ENCODE results near the gene TMEM54. TPM values are rescaled to one million over a fixed set of nuclear protein-coding genes. Genes with fewer than 3 reads are reported as not detected.

The TMEM54 gene
- total RNA-seq, 1 experiment from 2014 or later = 61.5 TPM

DNA sequence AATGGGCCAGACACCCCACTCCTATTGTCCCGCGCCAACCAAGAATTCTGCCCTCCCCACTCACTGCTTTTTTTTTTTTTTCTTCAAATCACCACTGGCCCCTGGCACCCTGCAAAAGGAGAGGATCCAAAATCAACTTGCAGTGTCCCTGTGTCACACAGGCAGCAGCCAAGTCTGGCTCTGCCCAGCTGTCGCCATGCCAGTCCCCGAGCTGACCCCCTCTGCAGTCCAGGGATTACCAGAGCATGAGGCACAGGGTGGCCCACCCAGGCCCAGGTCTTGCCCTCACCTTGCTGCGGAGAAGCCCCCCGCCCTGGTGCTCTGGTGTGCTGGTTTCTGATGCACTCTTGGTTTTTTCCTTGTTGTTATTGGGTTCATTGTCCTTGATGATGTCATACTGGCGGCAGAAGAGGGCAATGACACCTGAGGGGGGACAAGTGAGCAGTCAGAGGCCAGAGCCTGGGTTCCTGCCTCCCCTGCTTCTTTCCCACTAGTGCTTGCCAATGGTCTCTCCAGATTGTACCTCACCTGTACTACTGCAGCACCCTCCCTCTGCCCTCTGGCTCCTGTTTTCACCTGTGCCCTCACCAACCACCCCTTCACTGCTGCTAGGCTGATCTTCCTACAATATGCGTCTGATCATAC is 36.7 kb downstream of the TMEM54 start:
- Histone ChIP-seq H3K4me3 (ENCODE audit: low read depth in 2 of 2, low read length in 2 of 2) (no peak overlapping the region), H3K9me3 (ENCODE audit: control insufficient read depth, insufficient read depth, low read depth, low read length) (no peaks in the 10 kb centered on the region), H3K36me3 (ENCODE audit: control insufficient read depth, insufficient read depth, low read length) (peaks cover 2% of the 10 kb centered on the region; the same call in 1 of the 2 replicates), H3K4me1 (ENCODE audit: control insufficient read depth, insufficient read depth, low read length) (no peaks in the 10 kb centered on the region), H3K27ac (ENCODE audit: low read length) (no peak overlapping the region), H3K27me3 (ENCODE audit: control insufficient read depth, insufficient read depth, low read length) (no peaks in the 10 kb centered on the region)
- BruUV-seq (replicated peaks) = no TSS peak
- TF ChIP-seq POLR2AphosphoS5 (IDR thresholded peaks at IDR 0.05; ENCODE audit: low read depth, low read length) (no peak), SIN3A (IDR thresholded peaks at IDR 0.05; ENCODE audit: borderline replicate concordance, insufficient read depth, low read depth, low read length) (no peak), TCF7L2 (IDR thresholded peaks at IDR 0.05; ENCODE audit: low read depth, low read length) (no peak)
- TF ChIP-seq, protein P1, sequence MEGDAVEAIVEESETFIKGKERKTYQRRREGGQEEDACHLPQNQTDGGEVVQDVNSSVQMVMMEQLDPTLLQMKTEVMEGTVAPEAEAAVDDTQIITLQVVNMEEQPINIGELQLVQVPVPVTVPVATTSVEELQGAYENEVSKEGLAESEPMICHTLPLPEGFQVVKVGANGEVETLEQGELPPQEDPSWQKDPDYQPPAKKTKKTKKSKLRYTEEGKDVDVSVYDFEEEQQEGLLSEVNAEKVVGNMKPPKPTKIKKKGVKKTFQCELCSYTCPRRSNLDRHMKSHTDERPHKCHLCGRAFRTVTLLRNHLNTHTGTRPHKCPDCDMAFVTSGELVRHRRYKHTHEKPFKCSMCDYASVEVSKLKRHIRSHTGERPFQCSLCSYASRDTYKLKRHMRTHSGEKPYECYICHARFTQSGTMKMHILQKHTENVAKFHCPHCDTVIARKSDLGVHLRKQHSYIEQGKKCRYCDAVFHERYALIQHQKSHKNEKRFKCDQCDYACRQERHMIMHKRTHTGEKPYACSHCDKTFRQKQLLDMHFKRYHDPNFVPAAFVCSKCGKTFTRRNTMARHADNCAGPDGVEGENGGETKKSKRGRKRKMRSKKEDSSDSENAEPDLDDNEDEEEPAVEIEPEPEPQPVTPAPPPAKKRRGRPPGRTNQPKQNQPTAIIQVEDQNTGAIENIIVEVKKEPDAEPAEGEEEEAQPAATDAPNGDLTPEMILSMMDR (IDR thresholded peaks at IDR 0.05) = no peak
- TF ChIP-seq, protein P2, sequence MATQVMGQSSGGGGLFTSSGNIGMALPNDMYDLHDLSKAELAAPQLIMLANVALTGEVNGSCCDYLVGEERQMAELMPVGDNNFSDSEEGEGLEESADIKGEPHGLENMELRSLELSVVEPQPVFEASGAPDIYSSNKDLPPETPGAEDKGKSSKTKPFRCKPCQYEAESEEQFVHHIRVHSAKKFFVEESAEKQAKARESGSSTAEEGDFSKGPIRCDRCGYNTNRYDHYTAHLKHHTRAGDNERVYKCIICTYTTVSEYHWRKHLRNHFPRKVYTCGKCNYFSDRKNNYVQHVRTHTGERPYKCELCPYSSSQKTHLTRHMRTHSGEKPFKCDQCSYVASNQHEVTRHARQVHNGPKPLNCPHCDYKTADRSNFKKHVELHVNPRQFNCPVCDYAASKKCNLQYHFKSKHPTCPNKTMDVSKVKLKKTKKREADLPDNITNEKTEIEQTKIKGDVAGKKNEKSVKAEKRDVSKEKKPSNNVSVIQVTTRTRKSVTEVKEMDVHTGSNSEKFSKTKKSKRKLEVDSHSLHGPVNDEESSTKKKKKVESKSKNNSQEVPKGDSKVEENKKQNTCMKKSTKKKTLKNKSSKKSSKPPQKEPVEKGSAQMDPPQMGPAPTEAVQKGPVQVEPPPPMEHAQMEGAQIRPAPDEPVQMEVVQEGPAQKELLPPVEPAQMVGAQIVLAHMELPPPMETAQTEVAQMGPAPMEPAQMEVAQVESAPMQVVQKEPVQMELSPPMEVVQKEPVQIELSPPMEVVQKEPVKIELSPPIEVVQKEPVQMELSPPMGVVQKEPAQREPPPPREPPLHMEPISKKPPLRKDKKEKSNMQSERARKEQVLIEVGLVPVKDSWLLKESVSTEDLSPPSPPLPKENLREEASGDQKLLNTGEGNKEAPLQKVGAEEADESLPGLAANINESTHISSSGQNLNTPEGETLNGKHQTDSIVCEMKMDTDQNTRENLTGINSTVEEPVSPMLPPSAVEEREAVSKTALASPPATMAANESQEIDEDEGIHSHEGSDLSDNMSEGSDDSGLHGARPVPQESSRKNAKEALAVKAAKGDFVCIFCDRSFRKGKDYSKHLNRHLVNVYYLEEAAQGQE (IDR thresholded peaks at IDR 0.05; ENCODE audit: insufficient read depth in 1 of 2, low read depth in 2 of 2, low read length in 1 of 2) = no peak
- DNase-seq (ENCODE audit: low read depth, low spot score) = no peak
- intact Hi-C loops (cut with micrococcal nuclease; ENCODE audit: unreplicated experiment) = no loop called here
- no peak for ATAC-seq
- CTCF ChIA-PET = no interaction called here
- POLR2A ChIA-PET = no interaction called here
- in situ Hi-C loops (cut with HindIII; ENCODE audit: low pct_unique_long_range_greater_than_20kb, low sequenced_read_pairs) = no loop called here

DNA sequence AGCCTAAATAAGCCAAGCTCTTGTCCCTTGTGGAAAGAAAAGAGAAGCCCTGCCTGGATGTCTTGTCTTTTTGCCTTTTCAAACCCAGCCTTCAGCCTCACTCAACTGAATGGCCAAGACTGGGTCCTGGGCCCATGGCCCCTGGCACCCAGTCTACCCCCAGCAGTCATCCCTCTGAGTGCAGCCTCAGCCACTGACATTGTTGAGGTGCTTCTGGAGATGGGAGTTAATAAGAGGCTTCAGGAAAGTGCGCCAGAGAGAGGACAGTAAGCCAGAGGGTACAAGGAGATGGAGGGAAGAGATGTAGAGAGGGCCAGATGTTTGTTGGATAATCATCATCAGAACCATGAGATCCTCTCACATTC is 37.3 kb downstream of the TMEM54 start:
- intact Hi-C loops (cut with micrococcal nuclease; ENCODE audit: unreplicated experiment) = no loop called here
- DNase-seq (ENCODE audit: low read depth, low spot score) (no peak), ATAC-seq (no peak)
- Histone ChIP-seq H3K4me3 (ENCODE audit: low read depth in 2 of 2, low read length in 2 of 2) (no peak overlapping the region), H3K9me3 (ENCODE audit: control insufficient read depth, insufficient read depth, low read depth, low read length) (no peaks in the 10 kb centered on the region), H3K27me3 (ENCODE audit: control insufficient read depth, insufficient read depth, low read length) (no peaks in the 10 kb centered on the region), H3K27ac (ENCODE audit: low read length) (no peak overlapping the region), H3K36me3 (ENCODE audit: control insufficient read depth, insufficient read depth, low read length) (peaks cover 2% of the 10 kb centered on the region; the same call in 1 of the 2 replicates), H3K4me1 (ENCODE audit: control insufficient read depth, insufficient read depth, low read length) (no peaks in the 10 kb centered on the region)
- in situ Hi-C loops (cut with HindIII; ENCODE audit: low pct_unique_long_range_greater_than_20kb, low sequenced_read_pairs) = no loop called here
- POLR2A ChIA-PET = no interaction called here
- TF ChIP-seq TCF7L2 (IDR thresholded peaks at IDR 0.05; ENCODE audit: low read depth, low read length) (no peak), POLR2AphosphoS5 (IDR thresholded peaks at IDR 0.05; ENCODE audit: low read depth, low read length) (no peak)
- TF ChIP-seq, protein P2 (IDR thresholded peaks at IDR 0.05; ENCODE audit: insufficient read depth in 1 of 2, low read depth in 2 of 2, low read length in 1 of 2) = no peak
- BruUV-seq (replicated peaks) = no TSS peak
- CTCF ChIA-PET = no interaction called here

Data from Panc1 (cell line).